CD8-positive, alpha-beta memory T cell (primary cell): ENCODE results near the gene RND2. TPM values are rescaled to one million over a fixed set of nuclear protein-coding genes. Genes with fewer than 3 reads are reported as not detected.

Experiments used
- CTCF ChIA-PET: fragments of 350-600 bp; sonication (Branson Sonifier 250); formaldehyde crosslinking; loops from one replicate; lab custom pipeline; 2021; ENCODE audit warnings: antibody characterized with exemption; lab: Charles Lee
- POLR2A ChIA-PET: fragments of 350-600 bp; sonication (Branson Sonifier 250); formaldehyde crosslinking; loops from one replicate; lab custom pipeline; 2021; ENCODE audit warnings: antibody characterized with exemption; lab: Charles Lee
- DNase-seq, 5 donors: peaks; one replicate each; pipeline versions ENCODE4 v3.0.0 to v3.0.0-alpha.2; 2020 to 2022; ENCODE audit warnings: mixed read lengths in 1 of 5
- H3K27ac ChIP-seq: one replicate; pipeline ENCODE4 v1.7.0; 2013; ENCODE audit warnings: low read depth, mild to moderate bottlenecking, low read length, moderate library complexity
- H3K27me3 ChIP-seq: 2 replicates; pipeline ENCODE4 v1.7.0; 2013; ENCODE audit warnings: low read length, mild to moderate bottlenecking; ENCODE audit not compliant: insufficient read depth, poor library complexity, severe bottlenecking
- H3K36me3 ChIP-seq: 2 replicates; pipeline ENCODE4 v1.7.0; 2013; ENCODE audit warnings: mild to moderate bottlenecking, low read length, moderate library complexity; ENCODE audit not compliant: insufficient read depth
- H3K4me1 ChIP-seq: 2 replicates; pipeline ENCODE4 v1.7.0; 2013; ENCODE audit warnings: mild to moderate bottlenecking, low read length, moderate library complexity; ENCODE audit not compliant: insufficient read depth
- H3K4me3 ChIP-seq: 2 replicates; pipeline ENCODE4 v1.7.0; 2013; ENCODE audit warnings: mild to moderate bottlenecking, low read length
- H3K9me3 ChIP-seq: 2 replicates; pipeline ENCODE4 v1.7.0; 2013; ENCODE audit warnings: mild to moderate bottlenecking, low read length
- H3K27ac Mint-ChIP-seq, 8 donors: one replicate each; pipeline ENCODE4 v1.8.0; 2020 to 2021; ENCODE audit warnings: mixed read lengths in 8 of 8, mild to moderate bottlenecking in 6 of 8, inconsistent platforms in 3 of 8, moderate library complexity in 3 of 8
- H3K27me3 Mint-ChIP-seq, 2 donors: one replicate each; pipeline ENCODE4 v1.8.0; 2020 to 2021; ENCODE audit warnings: mixed read lengths in 2 of 2, mild to moderate bottlenecking in 1 of 2, moderate library complexity in 1 of 2
- H3K36me3 Mint-ChIP-seq, 3 donors: one replicate each; pipeline ENCODE4 v1.8.0; 2020 to 2021; ENCODE audit warnings: mixed read lengths in 3 of 3, inconsistent platforms in 1 of 3, mild to moderate bottlenecking in 1 of 3
- H3K4me1 Mint-ChIP-seq, 3 donors: one replicate each; pipeline ENCODE4 v1.8.0; 2020 to 2021; ENCODE audit warnings: mixed read lengths in 3 of 3, inconsistent platforms in 1 of 3, mild to moderate bottlenecking in 1 of 3
- H3K4me3 Mint-ChIP-seq, 7 donors: one replicate each; pipeline ENCODE4 v1.8.0; 2020 to 2021; ENCODE audit warnings: mixed read lengths in 7 of 7, mild to moderate bottlenecking in 6 of 7, moderate library complexity in 4 of 7, inconsistent platforms in 2 of 7
- H3K9me3 Mint-ChIP-seq, 5 donors: one replicate each; pipeline ENCODE4 v1.8.0; 2020 to 2022; ENCODE audit warnings: mixed read lengths in 5 of 5, mild to moderate bottlenecking in 3 of 5, moderate library complexity in 2 of 5, inconsistent platforms in 1 of 5
- polyA plus RNA-seq: library from polyadenylated mRNA; unstranded; fragments of 300-500 nt; fragmentation: Illumina TruSeq; gene quantifications from one replicate; pipeline ENCODE4 v1.2.3, GENCODE V29; 2021
- total RNA-seq, 2 experiments: library from RNA; stranded (reverse); gene quantifications; one replicate each; pipeline ENCODE4 v1.2.3, GENCODE V29; 2021

The RND2 gene
- total and polyA plus RNA-seq, 3 experiments from 2014 or later: 0.04 to 0.22 TPM; not detected in 1

GRCh38 chr17:43074869-43075268 is 49.8 kb downstream of the RND2 start:
- H3K4me1 Mint-ChIP-seq: no peaks in the 10 kb centered on the region
- H3K4me3 ChIP-seq: no peak overlapping the region
- H3K27ac Mint-ChIP-seq: peak overlapping the region in 1 of 8 donors; percentile 52
- H3K9me3 Mint-ChIP-seq: no peaks in the 10 kb centered on the region
- H3K27ac ChIP-seq: no peak overlapping the region
- POLR2A ChIA-PET: no interaction called here
- no peak overlapping the region for H3K4me3 Mint-ChIP-seq
- no peaks in the 10 kb centered on the region for H3K36me3 ChIP-seq
- no peaks in the 10 kb centered on the region for H3K9me3 ChIP-seq
- H3K27me3 Mint-ChIP-seq: no peaks in the 10 kb centered on the region
- CTCF ChIA-PET: no interaction called here
- H3K36me3 Mint-ChIP-seq: no peaks in the 10 kb centered on the region
- DNase-seq: no peak
- H3K4me1 ChIP-seq: no peaks in the 10 kb centered on the region
- H3K27me3 ChIP-seq: no peaks in the 10 kb centered on the region

- no peaks in the 10 kb centered on the region for H3K4me1 ChIP-seq
- H3K4me1 Mint-ChIP-seq: no peaks in the 10 kb centered on the region
- no peaks in the 10 kb centered on the region for H3K36me3 ChIP-seq
- POLR2A ChIA-PET: no interaction called here
- CTCF ChIA-PET: no interaction called here
- peaks cover 0 to 3% of the 10 kb centered on the region in 2 donors for H3K27me3 Mint-ChIP-seq
- H3K36me3 Mint-ChIP-seq: no peaks in the 10 kb centered on the region
- no peak overlapping the region for H3K4me3 ChIP-seq
- H3K4me3 Mint-ChIP-seq: no peak overlapping the region
- no peaks in the 10 kb centered on the region for H3K9me3 Mint-ChIP-seq
- no peak for DNase-seq
- no peak overlapping the region for H3K27ac ChIP-seq
- H3K9me3 ChIP-seq: no peaks in the 10 kb centered on the region
- H3K27me3 ChIP-seq: no peaks in the 10 kb centered on the region
- no peak overlapping the region for H3K27ac Mint-ChIP-seq
Measured at GRCh38 chr17:43079641-43080302, 54.7 kb downstream of the RND2 start.

Other genes with a start within 250 kb of the RND2 start
- gene WNK4, start 244.6 kb upstream of the RND2 start, total RNA-seq: under 1 TPM; 0.18 to 0.55 TPM
- not detected for gene WNK4, start 244.6 kb upstream of the RND2 start, polyA plus RNA-seq
- 10 to 100 TPM; 55.5 to 60.8 TPM for gene COA3, start 226.5 kb upstream of the RND2 start, total RNA-seq
- 132 TPM for gene COA3, start 226.5 kb upstream of the RND2 start, polyA plus RNA-seq
- gene CNTD1, start 226.4 kb upstream of the RND2 start, total RNA-seq: not detected
- gene CNTD1, start 226.4 kb upstream of the RND2 start, polyA plus RNA-seq: 0.15 TPM
- 10 to 100 TPM; 89.2 to 90.6 TPM for gene BECN1, start 200.9 kb upstream of the RND2 start, total RNA-seq
- gene BECN1, start 200.9 kb upstream of the RND2 start, polyA plus RNA-seq: 147 TPM
- gene PSME3, start 191.8 kb upstream of the RND2 start, total RNA-seq: 100 to 1,000 TPM; 243 to 244 TPM
- 136 TPM for gene PSME3, start 191.8 kb upstream of the RND2 start, polyA plus RNA-seq
- 1 to 10 TPM; 2.4 to 2.7 TPM for gene AOC2, start 180.7 kb upstream of the RND2 start, total RNA-seq
- 0.09 TPM for gene AOC2, start 180.7 kb upstream of the RND2 start, polyA plus RNA-seq
- 1 to 10 TPM; 1.0 to 1.3 TPM for gene AOC3, start 174.0 kb upstream of the RND2 start, total RNA-seq
- not detected for gene AOC3, start 174.0 kb upstream of the RND2 start, polyA plus RNA-seq
- gene G6PC1, start 124.4 kb upstream of the RND2 start, total RNA-seq: not detected
- not detected for gene G6PC1, start 124.4 kb upstream of the RND2 start, polyA plus RNA-seq
- 100 to 1,000 TPM in 1 of 2 experiments, 10 to 100 TPM in 1; 99.1 to 102 TPM for gene AARSD1, start 60.8 kb upstream of the RND2 start, total RNA-seq
- gene AARSD1, start 60.8 kb upstream of the RND2 start, polyA plus RNA-seq: 39.4 TPM
- under 1 TPM; 0.37 to 0.55 TPM for gene PTGES3L, start 45.2 kb upstream of the RND2 start, total RNA-seq
- gene PTGES3L, start 45.2 kb upstream of the RND2 start, polyA plus RNA-seq: not detected
- gene RUNDC1, start 44.7 kb upstream of the RND2 start, total RNA-seq: 10 to 100 TPM; 12.8 to 13.1 TPM
- 22.4 TPM for gene RUNDC1, start 44.7 kb upstream of the RND2 start, polyA plus RNA-seq
- gene RPL27, start 26.8 kb upstream of the RND2 start, total RNA-seq: 1,000 to 10,000 TPM; 1,412 to 1,428 TPM
- gene RPL27, start 26.8 kb upstream of the RND2 start, polyA plus RNA-seq: 1,922 TPM
- gene IFI35, start 18.4 kb upstream of the RND2 start, total RNA-seq: 10 to 100 TPM; 23.2 to 24.0 TPM
- gene IFI35, start 18.4 kb upstream of the RND2 start, polyA plus RNA-seq: 73.2 TPM
- 10 to 100 TPM; 31.1 to 35.9 TPM for gene VAT1, start 2.8 kb upstream of the RND2 start, total RNA-seq
- 42.2 TPM for gene VAT1, start 2.8 kb upstream of the RND2 start, polyA plus RNA-seq
- gene BRCA1, start 100.1 kb downstream of the RND2 start, total RNA-seq: 10 to 100 TPM; 66.8 to 71.5 TPM
- 3.3 TPM for gene BRCA1, start 100.1 kb downstream of the RND2 start, polyA plus RNA-seq
- 10 to 100 TPM; 42.6 to 44.3 TPM for gene NBR1, start 146.0 kb downstream of the RND2 start, total RNA-seq
- 81.4 TPM for gene NBR1, start 146.0 kb downstream of the RND2 start, polyA plus RNA-seq
- gene TMEM106A, start 186.6 kb downstream of the RND2 start, total RNA-seq: 10 to 100 TPM in 1 of 2 experiments, 1 to 10 TPM in 1; 8.8 to 10.2 TPM
- 5.3 TPM for gene TMEM106A, start 186.6 kb downstream of the RND2 start, polyA plus RNA-seq
- under 1 TPM in 1 of 2 experiments, not detected in 1; 0.33 TPM for gene CCDC200, start 203.4 kb downstream of the RND2 start, total RNA-seq
- 0.90 TPM for gene CCDC200, start 203.4 kb downstream of the RND2 start, polyA plus RNA-seq
- gene RNU2-1, start 208.7 kb downstream of the RND2 start, total RNA-seq: 1,000 to 10,000 TPM; 2,936 to 3,357 TPM
- gene RNU2-1, start 208.7 kb downstream of the RND2 start, polyA plus RNA-seq: not detected